Progenitor cell of endocrine pancreas (in vitro differentiated cells): ENCODE data around the gene MRPL23. TPM values are rescaled to one million over a fixed set of nuclear protein-coding genes. Genes with fewer than 3 reads are reported as not detected.

ENCODE experiments used
- DNase-seq: peaks from one replicate; pipeline ENCODE4 v3.0.0; 2021; ENCODE audit warnings: low spot score; ENCODE audit not compliant: unreplicated experiment
- H3K27ac Mint-ChIP-seq: 2 replicates; pipeline ENCODE4 v1.8.0; 2021; ENCODE audit warnings: mild to moderate bottlenecking, moderate library complexity, mixed read lengths
- H3K27me3 Mint-ChIP-seq: 2 replicates; pipeline ENCODE4 v1.8.0; 2021; ENCODE audit warnings: mixed read lengths
- H3K36me3 Mint-ChIP-seq: 2 replicates; pipeline ENCODE4 v1.8.0; 2022; ENCODE audit warnings: mixed read lengths; ENCODE audit not compliant: insufficient read depth
- H3K4me1 Mint-ChIP-seq: 2 replicates; pipeline ENCODE4 v1.8.0; 2021; ENCODE audit warnings: low read depth, mixed read lengths
- H3K4me3 Mint-ChIP-seq: 2 replicates; pipeline ENCODE4 v1.8.0; 2021; ENCODE audit warnings: low read depth, mild to moderate bottlenecking, moderate library complexity, mixed read lengths
- H3K9me3 Mint-ChIP-seq: 2 replicates; pipeline ENCODE4 v1.8.0; 2021; ENCODE audit warnings: low read depth, mixed read lengths
- CTCF ChIP-seq: fragments of 200-600 bp; sonication (generic); IDR thresholded peaks from one replicate; pipeline ENCODE4 v1.5.0; 2021; ENCODE audit warnings: antibody characterized with exemption, mild to moderate bottlenecking; ENCODE audit not compliant: unreplicated experiment
- total RNA-seq: library from RNA; stranded (reverse); gene quantifications from 2 replicates; pipeline ENCODE4 v1.2.1, GENCODE V29; 2021

MRPL23 gene
- total RNA-seq, 1 donor from 2014 or later, result 38.1 TPM

GRCh38 chr11:1919391-1920127 is 27.6 kb upstream of the MRPL23 start, which contains the start of gene TNNT3:
Gene TNNT3 (plus strand): TSS chr11:1919703. CDS start chr11:1922875, 3,172 bp downstream.
- DNase-seq, result no peak
- TF ChIP-seq CTCF, result no peak
- Mint-ChIP-seq H3K4me1 (no peaks in the 10 kb centered on the region), H3K36me3 (no peaks in the 10 kb centered on the region), H3K4me3 (no peak within 1 kb of the TSS), H3K27ac (no peak within 1 kb of the TSS), H3K27me3 (peaks cover 19% of the 10 kb centered on the region), H3K9me3 (no peaks in the 10 kb centered on the region)

GRCh38 chr11:1920128-1920908 is 26.8 kb upstream of the MRPL23 start:
- Mint-ChIP-seq H3K4me1 (no peaks in the 10 kb centered on the region), H3K36me3 (no peaks in the 10 kb centered on the region), H3K4me3 (no peak overlapping the region), H3K9me3 (no peaks in the 10 kb centered on the region), H3K27ac (no peak overlapping the region), H3K27me3 (peaks cover 19% of the 10 kb centered on the region)
- TF ChIP-seq CTCF, result no peak
- no peak for DNase-seq

- Mint-ChIP-seq H3K9me3 (no peaks in the 10 kb centered on the region), H3K36me3 (no peaks in the 10 kb centered on the region), H3K27me3 (peaks cover 14% of the 10 kb centered on the region), H3K4me3 (no peak overlapping the region), H3K4me1 (no peaks in the 10 kb centered on the region), H3K27ac (no peak overlapping the region)
- TF ChIP-seq CTCF, result no peak
- no peak for DNase-seq
These were observed 26.1 kb upstream of the MRPL23 start for GRCh38 chr11:1920909-1921573.

- Mint-ChIP-seq H3K9me3 (no peaks in the 10 kb centered on the region), H3K27me3 (peaks cover 16% of the 10 kb centered on the region), H3K4me1 (no peaks in the 10 kb centered on the region), H3K4me3 (no peak overlapping the region), H3K27ac (no peak overlapping the region), H3K36me3 (no peaks in the 10 kb centered on the region)
- no peak for TF ChIP-seq CTCF
- DNase-seq, result no peak
These were observed 25.5 kb upstream of the MRPL23 start for GRCh38 chr11:1921574-1922141.
